PC-3 (cell line): Measurements from ENCODE around the gene SRGAP3. TPM values are rescaled to one million over a fixed set of nuclear protein-coding genes. Genes with fewer than 3 reads are reported as not detected.

Experiments used
- ATAC-seq: fragments of 200-7000 bp; cut with Tn5 transposase; 2 replicates; pipeline ENCODE4 v1.9.1; 2020; ENCODE audit warnings: mild to moderate bottlenecking, moderate library complexity
- BruUV-seq: library from RNA; stranded (reverse); fragments of 400-500 nt; replicated peaks from 2 replicates; lab custom pipeline; 2021; lab: Mats Ljungman, UMichigan
- CTCF ChIA-PET: fragments of 300-600 bp; sonication (Branson Sonifier 250); formaldehyde crosslinking; loops from one replicate; lab custom pipeline; 2022; ENCODE audit warnings: antibody characterized with exemption; lab: Charles Lee
- POLR2A ChIA-PET: fragments of 300-600 bp; sonication (Branson Sonifier 250); formaldehyde crosslinking; loops from one replicate; lab custom pipeline; 2022; ENCODE audit warnings: antibody characterized with exemption; ENCODE audit not compliant: unreplicated experiment; lab: Charles Lee
- DNase-seq: peaks from one replicate; pipeline ENCODE4 v3.0.0-alpha.2; 2015
- H2AFZ ChIP-seq: fragments of 300-600 bp; sonication (generic); 2 replicates; pipeline ENCODE4 v1.6.0; 2016; ENCODE audit warnings: antibody characterized with exemption, low read length
- H3F3A ChIP-seq: fragments of 300-600 bp; sonication (generic); one replicate; pipeline ENCODE4 v1.6.0; 2017; ENCODE audit warnings: antibody characterized with exemption, low read length, control low read depth, mild to moderate bottlenecking; ENCODE audit not compliant: unreplicated experiment
- H3K27ac ChIP-seq: fragments of 300-600 bp; sonication (generic); 2 replicates; pipeline ENCODE4 v1.5.1; 2016; ENCODE audit warnings: mild to moderate bottlenecking, low read length
- H3K27me3 ChIP-seq: fragments of 300-600 bp; sonication (generic); 2 replicates; pipeline ENCODE4 v1.6.1; 2016; ENCODE audit warnings: low read length, mixed read lengths
- H3K36me3 ChIP-seq: fragments of 300-600 bp; sonication (generic); 2 replicates; pipeline ENCODE4 v1.6.1; 2016; ENCODE audit warnings: low read depth, mixed run types, low read length, mixed read lengths
- H3K4me1 ChIP-seq: fragments of 300-600 bp; sonication (generic); 2 replicates; pipeline ENCODE4 v1.5.1; 2016; ENCODE audit warnings: low read length; ENCODE audit not compliant: insufficient read depth
- H3K4me2 ChIP-seq: fragments of 300-600 bp; sonication (generic); 2 replicates; pipeline ENCODE4 v1.6.0; 2016; ENCODE audit warnings: low read length
- H3K4me3 ChIP-seq: fragments of 300-600 bp; sonication (generic); 2 replicates; pipeline ENCODE4 v1.5.1; 2016; ENCODE audit warnings: mild to moderate bottlenecking, low read length, mixed read lengths
- H3K79me2 ChIP-seq: fragments of 300-600 bp; sonication (generic); 2 replicates; pipeline ENCODE4 v1.6.1; 2017; ENCODE audit warnings: low read length, mixed read lengths
- H3K9ac ChIP-seq: fragments of 300-600 bp; sonication (generic); 2 replicates; pipeline ENCODE4 v1.6.0; 2016; ENCODE audit warnings: mild to moderate bottlenecking, low read length
- H3K9me2 ChIP-seq: fragments of 300-600 bp; sonication (generic); replicated peaks from 2 replicates; pipeline ENCODE4 v1.6.1; 2016; ENCODE audit warnings: mixed run types, low read length, mixed read lengths
- H3K9me3 ChIP-seq: fragments of 300-600 bp; sonication (generic); 2 replicates; pipeline ENCODE4 v1.6.1; 2016; ENCODE audit warnings: low read length, mixed read lengths
- H4K20me1 ChIP-seq: fragments of 300-600 bp; sonication (generic); 2 replicates; pipeline ENCODE4 v1.6.1; 2016; ENCODE audit warnings: low read length, mixed read lengths
- CTCF ChIP-seq: fragments of 300-600 bp; sonication (generic); conservative IDR thresholded peaks from 2 replicates; pipeline ENCODE4 v1.5.1; 2017; ENCODE audit warnings: antibody characterized with exemption, low read depth, mild to moderate bottlenecking, low read length
- EZH2 ChIP-seq: fragments of 300-600 bp; sonication (generic); IDR thresholded peaks from one replicate; pipeline ENCODE4 v1.6.1; 2017; ENCODE audit warnings: antibody characterized with exemption, mild to moderate bottlenecking, low read length; ENCODE audit not compliant: unreplicated experiment
- EZH2phosphoT487 ChIP-seq: fragments of 300-600 bp; sonication (generic); IDR thresholded peaks from 2 replicates; pipeline ENCODE4 v1.6.1; 2018; ENCODE audit warnings: mild to moderate bottlenecking, antibody characterized with exemption, low read length, borderline replicate concordance
- intact Hi-C: fragments of 100-400 bp; cut with micrococcal nuclease; formaldehyde crosslinking; loops from 2 replicates; pipeline ENCODE4 v1.9.0; 2023
- total RNA-seq: library from RNA; depleted of rRNA; stranded (reverse); fragments of >200 nt; gene quantifications from 2 replicates; pipeline ENCODE4 v1.2.3, GENCODE V29; 2014

Gene SRGAP3
- total RNA-seq, 1 experiment from 2014 or later = 7.5 TPM

DNA sequence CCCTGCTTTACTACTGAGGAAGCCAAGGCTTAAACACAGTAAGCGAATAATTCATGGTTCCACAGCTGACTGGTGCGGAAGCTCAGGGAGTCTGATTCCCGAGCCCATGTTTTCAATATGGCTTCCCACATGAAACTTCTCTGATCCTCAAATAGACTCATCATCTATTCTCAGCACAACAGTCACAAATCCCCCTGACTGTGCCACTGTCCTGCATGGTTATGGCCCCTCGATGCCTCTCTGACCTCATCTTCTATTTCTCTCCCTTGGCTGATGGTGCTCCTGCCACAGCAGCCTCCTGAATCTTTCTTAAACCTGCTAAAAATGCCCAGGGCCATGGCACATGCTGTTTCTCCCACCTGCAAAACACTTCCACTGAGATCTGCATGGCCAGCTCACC is 43.2 kb downstream of the SRGAP3 start:
- H3K4me1 ChIP-seq = peaks cover 2% of the 10 kb centered on the region
- BruUV-seq = no TSS peak
- TF ChIP-seq EZH2phosphoT487 (no peak), EZH2 (no peak), CTCF (no peak)
- H3F3A ChIP-seq = no peaks in the 10 kb centered on the region
- ChIA-PET POLR2A (no interaction called here), CTCF (no interaction called here)
- no peak overlapping the region for H3K27ac ChIP-seq
- H3K9ac ChIP-seq = no peak overlapping the region
- no peak overlapping the region for H3K4me3 ChIP-seq
- no peaks in the 10 kb centered on the region for H4K20me1 ChIP-seq
- ATAC-seq (no peak), DNase-seq (no peak)
- H3K36me3 ChIP-seq = no peaks in the 10 kb centered on the region
- no peaks in the 10 kb centered on the region for H3K9me2 ChIP-seq
- no peak overlapping the region for H2AFZ ChIP-seq
- no peaks in the 10 kb centered on the region for H3K79me2 ChIP-seq
- no peaks in the 10 kb centered on the region for H3K27me3 ChIP-seq
- intact Hi-C loops = no loop called here
- no peaks in the 10 kb centered on the region for H3K9me3 ChIP-seq
- H3K4me2 ChIP-seq = no peak overlapping the region

DNA sequence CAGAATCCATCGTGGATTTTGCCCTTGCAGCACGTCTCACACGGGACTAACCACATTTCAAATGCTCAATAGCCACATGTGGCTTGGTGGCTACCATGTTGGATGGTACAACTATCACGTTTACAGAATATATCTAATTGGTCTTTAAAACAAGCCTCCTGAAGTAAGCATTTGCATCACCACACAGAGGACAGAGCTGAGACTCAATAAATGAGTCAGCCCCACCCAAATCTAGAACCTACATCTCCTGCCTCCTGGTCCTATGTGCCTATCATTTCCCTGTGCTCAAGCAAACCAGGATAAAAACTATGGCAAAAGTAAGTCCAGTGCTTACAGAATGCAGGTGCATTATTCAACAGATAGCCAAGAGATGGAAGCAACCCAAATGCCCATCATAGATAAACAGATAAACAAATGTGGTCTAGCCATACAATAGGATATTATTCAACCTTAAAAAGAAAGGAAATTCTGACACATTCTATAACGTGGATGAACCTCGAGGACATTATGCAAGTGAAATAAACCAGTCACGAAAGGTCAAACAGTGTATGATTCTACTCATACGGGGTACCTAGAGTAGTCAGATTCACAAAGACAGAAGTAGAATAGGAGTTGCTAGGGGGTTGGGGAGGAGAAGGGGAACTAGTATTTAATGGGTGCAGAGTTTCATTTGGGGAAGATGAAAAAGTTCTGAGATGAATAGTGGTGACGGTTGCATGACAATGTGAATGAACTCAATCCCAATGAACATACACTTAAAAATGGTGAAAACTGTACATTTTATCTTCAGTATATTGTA is 43.9 kb downstream of the SRGAP3 start:
- Histone ChIP-seq H2AFZ (no peak overlapping the region), H3K4me2 (no peak overlapping the region), H3K79me2 (no peaks in the 10 kb centered on the region), H3K9me2 (no peaks in the 10 kb centered on the region), H3K27me3 (no peaks in the 10 kb centered on the region), H3K27ac (no peak overlapping the region), H3K4me1 (no peaks in the 10 kb centered on the region), H3K9me3 (no peaks in the 10 kb centered on the region), H4K20me1 (no peaks in the 10 kb centered on the region), H3K36me3 (no peaks in the 10 kb centered on the region), H3K9ac (no peak overlapping the region), H3K4me3 (no peak overlapping the region), H3F3A (no peaks in the 10 kb centered on the region)
- TF ChIP-seq EZH2 = no peak
- TF ChIP-seq EZH2phosphoT487 = no peak
- no peak for TF ChIP-seq CTCF
- POLR2A ChIA-PET = no interaction called here
- intact Hi-C loops = no loop called here
- no TSS peak for BruUV-seq
- DNase-seq (no peak), ATAC-seq (no peak)
- CTCF ChIA-PET = no interaction called here
